GM12891 (cell line): ENCODE data around the gene PTPRF.

Experiments used
- DNase-seq: peaks from one replicate; pipeline ENCODE4 v3.0.0; 2011; ENCODE audit warnings: low spot score; ENCODE audit not compliant: insufficient read length
- FAIRE-seq: peaks from 2 replicates; lab custom pipeline; 2011; peaks lifted over from hg19 to GRCh38; lab: Jason Lieb, UNC
- PAX5 ChIP-seq: IDR thresholded peaks from 2 replicates; pipeline ENCODE4 v1.6.1; 2011; ENCODE audit warnings: low read length, moderate library complexity, mild to moderate bottlenecking; ENCODE audit not compliant: insufficient read depth, severe bottlenecking
- POLR2A ChIP-seq: IDR thresholded peaks from 2 replicates; pipeline ENCODE4 v1.6.1; 2011; ENCODE audit warnings: low read depth, low read length, control low read depth
- POLR2AphosphoS5 ChIP-seq: IDR thresholded peaks from 2 replicates; pipeline ENCODE4 v1.6.1; 2011; ENCODE audit warnings: low read depth, low read length, control low read depth
- POU2F2 ChIP-seq: IDR thresholded peaks from 2 replicates; pipeline ENCODE4 v1.6.1; 2011; ENCODE audit warnings: low read depth, mild to moderate bottlenecking, control low read depth, low read length, moderate library complexity
- SPI1 ChIP-seq: IDR thresholded peaks from 2 replicates; pipeline ENCODE4 v1.6.1; 2011; ENCODE audit warnings: low read depth, low read length, control low read depth
- TAF1 ChIP-seq: IDR thresholded peaks from 2 replicates; pipeline ENCODE4 v1.6.1; 2011; ENCODE audit warnings: low read depth, low read length, control low read depth

PTPRF gene

GRCh38 chr1:43527111-43527878 lies 3.4 kb upstream of the PTPRF start:
- no peak for TF ChIP-seq POU2F2
- TF ChIP-seq PAX5 = no peak
- no peak for TF ChIP-seq TAF1
- no peak for TF ChIP-seq POLR2AphosphoS5
- DNase-seq (no peak), FAIRE-seq (no peak)

- DNase-seq (peak; percentile 63), FAIRE-seq (peak; percentile 96)
- TF ChIP-seq SPI1 (no peak), POLR2A (no peak), PAX5 (peak; percentile 16)
These were observed 1.4 kb upstream of the PTPRF start for GRCh38 chr1:43529206-43529731.

- DNase-seq = peak; percentile 44
- TF ChIP-seq POU2F2 (no peak), SPI1 (no peak), POLR2A (no peak), POLR2AphosphoS5 (no peak), PAX5 (no peak), TAF1 (no peak)
- FAIRE-seq = no peak
These were observed 623 bp downstream of the PTPRF start for GRCh38 chr1:43531107-43531905.

GRCh38 chr1:43531906-43532584 lies 1.4 kb downstream of the PTPRF start:
- no peak for TF ChIP-seq PAX5
- TF ChIP-seq TAF1 = no peak
- TF ChIP-seq POLR2A = no peak
- TF ChIP-seq SPI1 = no peak
- no peak for TF ChIP-seq POU2F2
- no peak for TF ChIP-seq POLR2AphosphoS5
- DNase-seq = no peak
- no peak for FAIRE-seq

GRCh38 chr1:43532716-43533115 lies 2.0 kb downstream of the PTPRF start:
- no peak for DNase-seq
- no peak for FAIRE-seq
- TF ChIP-seq PAX5 (no peak), POU2F2 (no peak), SPI1 (no peak), POLR2AphosphoS5 (no peak), TAF1 (no peak), POLR2A (no peak)

GRCh38 chr1:43533584-43533983 lies 2.9 kb downstream of the PTPRF start:
- no peak for DNase-seq

GRCh38 chr1:43534256-43534655 lies 3.6 kb downstream of the PTPRF start:
- TF ChIP-seq POLR2A = no peak
- no peak for TF ChIP-seq SPI1
- no peak for TF ChIP-seq TAF1
- TF ChIP-seq POU2F2 = no peak
- no peak for TF ChIP-seq POLR2AphosphoS5
- no peak for TF ChIP-seq PAX5
- no peak for FAIRE-seq
- no peak for DNase-seq

More at GRCh38 chr1:43533584-43533983, 2.9 kb downstream of the PTPRF start:
- FAIRE-seq = no peak
- TF ChIP-seq TAF1 = no peak
- TF ChIP-seq POLR2AphosphoS5 = no peak
- no peak for TF ChIP-seq SPI1
- no peak for TF ChIP-seq POLR2A
- no peak for TF ChIP-seq POU2F2
- TF ChIP-seq PAX5 = no peak

- FAIRE-seq = no peak
- TF ChIP-seq POU2F2 = no peak
- no peak for TF ChIP-seq SPI1
- TF ChIP-seq POLR2AphosphoS5 = no peak
- TF ChIP-seq POLR2A = no peak
- no peak for TF ChIP-seq PAX5
- TF ChIP-seq TAF1 = no peak
- no peak for DNase-seq
These were observed 5.6 kb downstream of the PTPRF start for GRCh38 chr1:43536196-43536863.

- DNase-seq = no peak
- TF ChIP-seq POU2F2 = no peak
- no peak for TF ChIP-seq POLR2A
- FAIRE-seq = no peak
These were observed 6.2 kb downstream of the PTPRF start for GRCh38 chr1:43536864-43537358.
